Body of pancreas (tissue), 4 donors: Measurements from ENCODE around the gene ERI3. TPM values are rescaled to one million over a fixed set of nuclear protein-coding genes. Genes with fewer than 3 reads are reported as not detected.

Experiments
- ATAC-seq: fragments of 150-250 bp; one replicate; pipeline ENCODE4 v1.9.1; 2016
- DNase-seq, 4 donors: peaks; one replicate each; pipeline ENCODE4 v3.0.0-alpha.2; 2019
- H3K27ac ChIP-seq, 4 donors: fragments of 200-600 bp; sonication (generic); 1 replicate in 3 of 4; 2 replicates in 1 of 4; pipeline versions ENCODE4 v1.5.1 to v1.6.1; 2016 to 2019; ENCODE audit warnings: mild to moderate bottlenecking in 1 of 4, mixed read lengths in 1 of 4, moderate library complexity in 1 of 4
- H3K27me3 ChIP-seq, 2 donors: fragments of 200-600 bp; sonication (generic); one replicate each; pipeline ENCODE4 v1.6.0; 2016; ENCODE audit warnings: mild to moderate bottlenecking in 1 of 2
- H3K36me3 ChIP-seq, 2 donors: fragments of 200-600 bp; sonication (generic); replicated peaks in 1 of 2; 2 replicates each; pipeline ENCODE4 v1.5.1; 2016; ENCODE audit warnings: low read depth in 2 of 2; ENCODE audit not compliant: insufficient read depth in 1 of 2
- H3K4me1 ChIP-seq: fragments of 200-600 bp; sonication (generic); one replicate; pipeline ENCODE4 v1.6.0; 2016
- H3K4me3 ChIP-seq, 2 donors: fragments of 200-600 bp; sonication (generic); 1 replicate in 1 of 2; 2 replicates in 1 of 2; pipeline ENCODE4 v1.5.1; 2016 to 2019
- H3K9me3 ChIP-seq, 3 donors: fragments of 200-600 bp; sonication (generic); 1 replicate in 2 of 3; 2 replicates in 1 of 3; pipeline ENCODE4 v1.5.1; 2016
- POLR2A ChIP-seq, 3 donors: fragments of 450-650 bp; IDR thresholded peaks; one replicate each; pipeline ENCODE4 v1.6.1; 2016; ENCODE audit warnings: antibody characterized with exemption in 3 of 3, mild to moderate bottlenecking in 2 of 3
- WGBS, 2 donors: methylation state at CpG; one replicate each; pipeline ENCODE4 v1.1.5; 2017; 5-methylcytosine and 5-hydroxymethylcytosine counted together
- intact Hi-C: fragments of 100-400 bp; cut with DNase I; formaldehyde crosslinking; loops from one replicate; pipeline ENCODE4 v1.15.1; 2023
- total RNA-seq, 2 donors: library from RNA; depleted of rRNA; stranded (reverse); fragments of >200 nt; gene quantifications; one replicate each; pipeline ENCODE4 v1.1.0, GENCODE V29; 2016
- TF ChIP-seq, protein P1 (sequence below), 7 experiments: fragments of 450-650 bp in 4 of 7; fragments of 200-600 bp in 3 of 7; sonication (generic) in 3 of 7; IDR thresholded peaks; one replicate each; pipeline ENCODE4 v1.5.1; 2016 to 2019; ENCODE audit warnings: antibody characterized with exemption in 7 of 7

ERI3 gene
- total RNA-seq, 2 donors from 2014 or later: 17.4 to 59.7 TPM

DNA sequence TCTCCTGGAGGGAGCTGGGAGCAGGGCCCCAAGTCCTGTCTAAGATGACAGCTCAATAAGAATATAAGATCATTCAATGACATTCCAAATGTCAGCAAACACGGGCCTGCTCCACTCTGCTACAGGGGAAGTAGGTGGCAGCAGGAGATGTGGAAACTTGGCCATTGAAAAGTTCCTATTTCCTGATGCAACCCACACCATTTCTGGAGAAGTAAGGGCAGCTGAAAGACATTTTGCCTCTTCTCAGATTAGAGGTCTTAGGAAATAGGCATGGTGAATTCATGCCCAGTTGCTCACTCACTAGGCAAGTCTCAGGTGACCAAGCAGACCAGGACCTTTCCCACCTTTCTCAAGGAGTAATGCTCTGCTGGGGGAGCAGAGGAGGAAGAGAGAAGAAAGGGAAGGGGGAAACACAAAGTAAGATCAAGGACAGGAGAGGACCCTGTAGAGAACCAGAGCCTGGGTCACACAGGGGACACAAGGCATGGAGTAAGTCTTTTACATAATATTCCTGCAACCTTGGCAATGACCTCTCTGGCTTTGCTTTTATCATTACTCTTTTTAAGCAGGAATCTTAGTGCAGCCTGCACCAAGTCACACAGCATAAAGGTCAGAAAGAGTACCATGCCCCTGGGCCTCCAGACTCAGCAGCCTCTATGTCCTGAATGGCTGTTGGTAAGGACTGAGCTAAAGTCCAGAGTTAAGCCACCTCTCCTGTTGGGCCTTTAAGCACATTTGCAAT, 72.9 kb downstream of the ERI3 start:
- H3K27ac ChIP-seq: peak overlapping the region; percentile 71 to 88 (median 80)
- DNase-seq (no peak), ATAC-seq (no peak)
- no peaks in the 10 kb centered on the region for H3K9me3 ChIP-seq
- WGBS, 2 donors: 53 to 56% methylated on average over 1 of the region's 1 CpG
- intact Hi-C loops: no loop called here
- TF ChIP-seq, protein P1, sequence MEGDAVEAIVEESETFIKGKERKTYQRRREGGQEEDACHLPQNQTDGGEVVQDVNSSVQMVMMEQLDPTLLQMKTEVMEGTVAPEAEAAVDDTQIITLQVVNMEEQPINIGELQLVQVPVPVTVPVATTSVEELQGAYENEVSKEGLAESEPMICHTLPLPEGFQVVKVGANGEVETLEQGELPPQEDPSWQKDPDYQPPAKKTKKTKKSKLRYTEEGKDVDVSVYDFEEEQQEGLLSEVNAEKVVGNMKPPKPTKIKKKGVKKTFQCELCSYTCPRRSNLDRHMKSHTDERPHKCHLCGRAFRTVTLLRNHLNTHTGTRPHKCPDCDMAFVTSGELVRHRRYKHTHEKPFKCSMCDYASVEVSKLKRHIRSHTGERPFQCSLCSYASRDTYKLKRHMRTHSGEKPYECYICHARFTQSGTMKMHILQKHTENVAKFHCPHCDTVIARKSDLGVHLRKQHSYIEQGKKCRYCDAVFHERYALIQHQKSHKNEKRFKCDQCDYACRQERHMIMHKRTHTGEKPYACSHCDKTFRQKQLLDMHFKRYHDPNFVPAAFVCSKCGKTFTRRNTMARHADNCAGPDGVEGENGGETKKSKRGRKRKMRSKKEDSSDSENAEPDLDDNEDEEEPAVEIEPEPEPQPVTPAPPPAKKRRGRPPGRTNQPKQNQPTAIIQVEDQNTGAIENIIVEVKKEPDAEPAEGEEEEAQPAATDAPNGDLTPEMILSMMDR (IDR thresholded peaks at IDR 0.05): no peak
- TF ChIP-seq POLR2A (IDR thresholded peaks at IDR 0.05): no peak
- no peak overlapping the region for H3K4me3 ChIP-seq
- H3K4me1 ChIP-seq: peaks cover 33% of the 10 kb centered on the region
- no peaks in the 10 kb centered on the region for H3K36me3 ChIP-seq
- H3K27me3 ChIP-seq: no peaks in the 10 kb centered on the region

DNA sequence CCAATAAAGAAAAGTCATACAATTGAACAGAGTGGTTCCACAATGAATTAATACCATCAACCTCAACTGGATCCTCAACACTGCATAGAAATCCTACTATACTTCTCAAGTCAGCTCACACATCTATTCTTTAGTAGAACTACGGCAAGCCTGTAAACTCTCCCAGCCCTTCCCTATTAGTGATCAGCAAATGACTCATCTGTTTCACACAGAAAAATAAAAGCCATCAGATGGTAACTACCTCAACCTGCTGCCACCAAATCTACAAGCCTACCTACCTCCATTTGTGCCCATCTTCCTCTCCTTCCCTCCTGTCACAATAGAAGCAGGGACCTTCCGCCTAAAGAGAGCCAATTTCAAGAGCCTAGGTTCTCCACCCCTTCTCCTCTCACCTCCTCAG, 78.2 kb downstream of the ERI3 start:
- TF ChIP-seq, protein P1 (IDR thresholded peaks at IDR 0.05): no peak
- TF ChIP-seq POLR2A (IDR thresholded peaks at IDR 0.05): no peak
- Histone ChIP-seq H3K4me3 (no peak overlapping the region), H3K27ac (no peak overlapping the region), H3K4me1 (peaks cover 10% of the 10 kb centered on the region), H3K36me3 (no peaks in the 10 kb centered on the region), H3K9me3 (no peaks in the 10 kb centered on the region), H3K27me3 (no peaks in the 10 kb centered on the region)
- intact Hi-C loops: no loop called here
- ATAC-seq (no peak), DNase-seq (no peak)
- 98% methylated on average over 2 of the region's 2 CpGs for WGBS, 2 donors

DNA sequence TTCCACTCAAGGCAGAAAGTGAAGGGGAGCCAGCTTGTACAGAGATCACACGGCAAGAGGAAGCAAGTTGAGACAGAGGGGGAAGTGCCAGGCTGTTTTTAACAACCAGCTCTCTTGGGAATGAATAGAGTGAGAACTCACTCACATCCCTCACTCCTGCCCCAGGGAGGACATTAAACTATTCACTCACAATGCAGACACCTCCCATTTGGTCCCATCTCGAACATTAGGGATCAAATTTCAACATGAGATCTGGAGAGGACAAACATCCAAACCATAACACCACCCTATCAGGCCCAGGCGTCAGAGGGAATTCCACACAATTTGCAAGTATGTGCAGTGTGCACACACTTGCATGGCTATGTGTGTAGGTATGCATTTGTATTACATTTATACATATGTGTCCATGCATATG, 79.1 kb downstream of the ERI3 start:
- Histone ChIP-seq H3K4me3 (no peak overlapping the region), H3K9me3 (no peaks in the 10 kb centered on the region), H3K36me3 (no peaks in the 10 kb centered on the region), H3K4me1 (peaks cover 8% of the 10 kb centered on the region), H3K27me3 (no peaks in the 10 kb centered on the region), H3K27ac (no peak overlapping the region)
- intact Hi-C loops: no loop called here
- no peak for ATAC-seq
- TF ChIP-seq POLR2A (IDR thresholded peaks at IDR 0.05): no peak
- TF ChIP-seq, protein P1 (IDR thresholded peaks at IDR 0.05): no peak
- DNase-seq: no peak
- 60 to 63% methylated on average over 3 of the region's 3 CpGs for WGBS, 2 donors

DNA sequence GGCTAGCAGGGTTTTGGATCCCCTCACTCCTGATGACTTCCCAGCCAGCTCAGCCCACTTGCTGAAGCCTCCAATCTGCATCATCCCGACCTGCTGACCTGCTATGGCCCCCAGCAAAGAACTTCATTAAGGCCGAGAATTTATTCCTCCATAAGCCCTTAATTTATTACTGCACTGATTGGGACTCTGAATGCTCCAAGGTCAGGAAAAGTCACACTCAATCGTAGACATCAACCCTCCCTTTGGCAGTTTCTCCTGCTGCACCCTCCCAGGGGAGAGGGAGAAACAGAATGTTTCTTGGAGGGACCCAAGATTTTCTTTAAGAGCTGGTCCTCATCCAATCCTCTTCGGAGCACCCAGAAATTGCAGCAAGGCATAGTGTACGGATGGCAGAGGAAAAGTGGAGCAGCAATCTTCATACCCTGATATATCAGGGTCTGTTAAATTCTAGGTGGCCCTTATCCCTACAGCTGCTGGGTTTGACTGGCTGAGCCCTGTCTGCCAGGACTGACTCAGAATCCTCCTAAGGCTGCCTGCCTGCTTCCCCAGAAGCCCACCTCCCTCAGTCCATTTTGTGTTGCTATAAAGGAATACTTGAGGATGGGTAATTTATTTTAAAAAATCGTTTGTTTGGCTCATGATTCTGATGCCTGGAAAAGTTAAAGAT, 79.6 kb downstream of the ERI3 start:
- Histone ChIP-seq H3K4me3 (no peak overlapping the region), H3K27ac (no peak overlapping the region), H3K4me1 (peaks cover 8% of the 10 kb centered on the region), H3K27me3 (no peaks in the 10 kb centered on the region), H3K36me3 (no peaks in the 10 kb centered on the region), H3K9me3 (no peaks in the 10 kb centered on the region)
- intact Hi-C loops: no loop called here
- no peak for DNase-seq
- WGBS, 2 donors: 65 to 71% methylated on average over 6 of the region's 6 CpGs
- TF ChIP-seq, protein P1 (IDR thresholded peaks at IDR 0.05): no peak
- no peak for TF ChIP-seq POLR2A (IDR thresholded peaks at IDR 0.05)
- ATAC-seq: no peak
